Right cardiac atrium (tissue), 5 donors: ENCODE measurements around the gene PFKFB3. TPM values are rescaled to one million over a fixed set of nuclear protein-coding genes. Genes with fewer than 3 reads are reported as not detected.
"Not testable (repeated sequence)": the region's sequence is repeated elsewhere in the genome, so short reads cannot be mapped to it uniquely, and the experiment has no call there.

Experiments used
- ATAC-seq, 2 donors: fragments of 200-7000 bp; cut with Tn5 transposase; one replicate each; pipeline versions ENCODE4 v1.8.0 to v1.9.1; 2020; ENCODE audit warnings: moderate library complexity in 2 of 2, mild to moderate bottlenecking in 1 of 2
- DNase-seq, 3 donors: peaks; one replicate each; pipeline ENCODE4 v3.0.0-alpha.2; 2020
- H3K27ac ChIP-seq: one replicate; pipeline ENCODE4 v1.5.1; 2013; ENCODE audit warnings: mild to moderate bottlenecking, low read length, control low read depth, moderate library complexity
- H3K27me3 ChIP-seq: one replicate; pipeline ENCODE4 v1.6.1; 2013; ENCODE audit not compliant: control insufficient read depth, insufficient read depth
- H3K4me1 ChIP-seq: one replicate; pipeline ENCODE4 v1.6.1; 2013; ENCODE audit warnings: low read length; ENCODE audit not compliant: control insufficient read depth, insufficient read depth
- H3K4me3 ChIP-seq: one replicate; pipeline ENCODE4 v1.5.1; 2013; ENCODE audit warnings: low read length, control low read depth
- H3K9me3 ChIP-seq: one replicate; pipeline ENCODE4 v1.6.1; 2013; ENCODE audit warnings: low read length; ENCODE audit not compliant: control insufficient read depth
- WGBS: extraction: QIAGEN DNeasy Blood & Tissue Kit; methylation state at CpG from one replicate; pipeline ENCODE4 v1.1.7; 2013; 5-methylcytosine and 5-hydroxymethylcytosine counted together
- intact Hi-C, 4 donors: fragments of 100-400 bp; cut with DNase I; formaldehyde crosslinking; loops; one replicate each; pipeline versions ENCODE4 v1.11.0 to v1.14.0; 2022 to 2023
- polyA plus RNA-seq: library from polyadenylated mRNA; stranded (reverse); fragments of 200-250 nt; gene quantifications from one replicate; pipeline ENCODE4 v1.2.3, GENCODE V29; 2013
- total RNA-seq, 4 donors: library from RNA; stranded (reverse); fragmentation: NEBNext Ultra II Directional; extraction: Animal tissue kit (Norgen Biotek cat#: 25700); gene quantifications; one replicate each; pipeline ENCODE4 v1.2.1, GENCODE V29; 2021
- donor health status: healthy with polysubstance abuse.
- donor health status: DM: no; HTN: yes; CAD: no.
- donor health status: DM: no; HTN: no; CAD: no.
- donor health status: DM: no; HTN: yes; CAD: no; lungs with severe emphysema.
- donor health status: DM: yes; HTN: yes; CAD: no.

Gene PFKFB3
- total and polyA plus RNA-seq, 5 donors, result 10.5 to 15.1 (median 11.7) TPM

DNA sequence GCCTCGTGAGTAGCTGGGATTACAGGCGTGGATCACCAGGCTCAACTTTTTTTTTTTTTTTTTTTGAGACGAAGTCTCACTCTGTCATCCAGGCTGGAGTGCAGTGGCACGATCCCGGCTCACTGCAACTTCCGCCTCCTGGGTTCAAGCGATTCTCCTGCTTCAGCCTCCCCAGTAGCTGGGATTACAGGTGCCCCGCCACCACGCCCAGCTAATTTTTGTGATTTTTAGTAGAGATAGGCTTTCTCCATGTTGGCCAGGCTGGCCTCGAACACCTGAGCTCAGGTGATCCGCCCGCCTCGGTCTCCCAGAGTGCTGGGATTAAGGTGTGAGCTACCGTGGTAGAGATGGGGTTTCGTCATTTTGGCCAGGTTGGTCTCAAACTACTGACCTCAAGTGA lies 36.8 kb upstream of the PFKFB3 start:
- peaks cover 13% of the 10 kb centered on the region for H3K4me1 ChIP-seq
- ATAC-seq, DNase-seq, H3K27me3 ChIP-seq, intact Hi-C loops, H3K4me3 ChIP-seq, H3K27ac ChIP-seq, H3K9me3 ChIP-seq: not testable (repeated sequence)
- WGBS, result 88% methylated on average over 15 of the region's 15 CpGs

DNA sequence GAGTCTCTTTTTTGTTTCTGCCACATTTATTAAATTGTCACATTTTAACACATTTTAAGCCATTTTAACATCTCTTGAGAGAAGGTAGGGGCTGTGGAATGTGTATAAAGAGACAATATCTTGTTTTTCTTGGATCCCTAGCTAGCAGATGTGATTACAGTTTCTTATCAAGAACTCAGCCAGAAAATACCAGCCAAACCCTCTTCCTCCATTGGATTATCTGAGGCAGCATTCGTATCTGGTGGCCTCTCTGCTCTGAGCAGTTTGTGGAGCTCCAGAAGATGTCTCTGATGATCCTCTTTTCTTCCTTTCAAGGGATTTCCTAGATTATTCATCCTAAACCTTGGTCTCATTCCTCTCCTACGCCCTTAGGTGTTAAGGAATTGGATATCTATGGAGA lies 35.3 kb upstream of the PFKFB3 start:
- ATAC-seq (no peak), DNase-seq (no peak)
- Histone ChIP-seq H3K4me1 (peaks cover 15% of the 10 kb centered on the region), H3K27ac (no peak overlapping the region), H3K27me3 (no peaks in the 10 kb centered on the region), H3K4me3 (no peak overlapping the region), H3K9me3 (no peaks in the 10 kb centered on the region)
- WGBS, result 61% methylated on average over 2 of the region's 2 CpGs
- intact Hi-C loops, result no loop called here

DNA sequence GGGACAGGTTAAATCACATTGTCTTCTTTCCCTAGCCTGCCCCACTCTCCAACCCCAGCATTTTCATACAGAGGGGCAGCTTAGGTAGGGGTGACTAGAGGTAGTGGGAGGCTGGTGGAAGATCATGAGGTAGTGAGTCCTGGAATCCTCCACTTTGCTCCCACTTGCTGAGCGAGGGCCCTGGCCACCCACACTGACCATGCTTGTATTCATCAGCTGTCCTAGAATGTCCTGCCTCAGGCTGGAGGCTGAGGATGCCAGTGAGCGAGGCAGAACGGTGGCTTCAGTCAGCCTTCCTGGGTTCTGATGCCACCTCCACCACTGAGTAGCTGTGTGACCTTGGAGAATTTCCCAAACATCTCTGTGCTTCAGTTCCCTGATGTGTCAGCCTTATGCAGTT lies 34.6 kb upstream of the PFKFB3 start:
- DNase-seq (no peak), ATAC-seq (no peak)
- H3K27me3 ChIP-seq, result no peaks in the 10 kb centered on the region
- H3K4me1 ChIP-seq, result peaks cover 18% of the 10 kb centered on the region
- 70% methylated on average over 3 of the region's 3 CpGs for WGBS
- H3K9me3 ChIP-seq, result no peaks in the 10 kb centered on the region
- no peak overlapping the region for H3K4me3 ChIP-seq
- intact Hi-C loops, result no loop called here
- H3K27ac ChIP-seq, result no peak overlapping the region

DNA sequence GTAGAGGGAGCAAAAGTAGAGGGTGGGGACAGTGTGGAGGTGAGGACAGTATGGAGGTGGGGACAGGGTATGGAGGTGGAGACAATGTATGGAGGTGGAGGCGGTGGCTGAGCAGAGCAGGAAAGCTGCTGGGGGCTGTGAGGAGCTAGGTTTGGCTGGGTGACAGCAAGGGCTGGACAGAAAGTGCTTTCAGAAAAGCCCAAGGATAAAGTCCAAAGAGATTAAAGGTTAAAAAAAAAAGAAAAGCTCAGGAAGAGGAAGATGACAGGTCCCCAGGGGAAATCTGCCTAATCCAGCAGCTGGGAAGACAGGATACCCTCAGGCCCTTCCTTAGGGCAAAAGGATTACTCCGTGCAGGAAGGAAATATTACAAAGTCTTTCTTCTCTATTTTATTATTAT lies 32.1 kb upstream of the PFKFB3 start:
- no peak for DNase-seq
- intact Hi-C loops, result no loop called here
- peak in 1 of 2 donors; percentile 25 for ATAC-seq
- H3K9me3 ChIP-seq, result no peaks in the 10 kb centered on the region
- 45% methylated on average over 2 of the region's 2 CpGs for WGBS
- no peaks in the 10 kb centered on the region for H3K27me3 ChIP-seq
- H3K4me3 ChIP-seq, result no peak overlapping the region
- no peak overlapping the region for H3K27ac ChIP-seq
- peaks cover 26% of the 10 kb centered on the region for H3K4me1 ChIP-seq

DNA sequence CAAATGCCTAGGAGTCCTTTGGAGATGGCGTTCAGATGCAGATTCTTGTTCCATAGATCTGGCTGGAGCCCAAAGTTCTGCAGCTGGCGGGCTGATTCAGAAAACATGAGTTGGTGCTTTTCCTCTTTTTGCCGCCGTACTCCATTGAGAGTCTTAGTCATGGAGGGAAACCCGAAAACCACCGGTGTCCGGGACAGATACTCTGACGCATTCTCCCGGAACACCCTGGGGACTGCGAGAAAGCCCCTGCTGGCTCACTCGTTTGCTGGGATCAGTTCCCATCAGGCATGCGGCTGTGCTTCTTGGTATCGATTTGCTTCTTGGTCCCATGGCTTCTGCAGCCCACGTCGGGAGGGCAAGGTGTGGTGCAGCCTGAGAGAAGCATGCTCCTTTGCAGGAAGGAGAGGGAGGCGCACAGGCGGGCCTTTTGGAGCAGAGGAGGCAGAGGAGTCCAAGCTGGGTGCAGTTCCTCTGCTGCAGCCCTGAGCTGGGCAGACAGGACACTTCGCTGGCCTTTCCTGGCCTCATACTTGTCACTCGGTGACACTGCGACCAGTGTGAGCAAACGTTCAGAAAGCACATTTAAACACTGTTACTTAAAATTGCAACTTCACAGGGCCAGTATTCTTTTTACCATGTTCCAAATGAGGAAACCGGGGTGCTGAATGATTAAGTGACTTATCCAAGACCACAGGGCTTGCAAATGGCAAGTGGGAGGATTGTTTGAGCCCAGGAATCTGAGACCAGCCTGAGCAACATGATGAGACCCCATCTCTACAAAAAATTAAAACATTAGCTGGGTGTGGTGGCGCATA lies 30.6 kb upstream of the PFKFB3 start:
- ATAC-seq, result peak; percentile 38 to 76
- Histone ChIP-seq H3K4me1 (peaks cover 26% of the 10 kb centered on the region), H3K27ac (no peak overlapping the region), H3K4me3 (no peak overlapping the region), H3K9me3 (no peaks in the 10 kb centered on the region), H3K27me3 (no peaks in the 10 kb centered on the region)
- intact Hi-C loops, result no loop called here
- peak in 2 of 3 donors; percentile 76 to 77 for DNase-seq
- 36% methylated on average over 23 of the region's 23 CpGs for WGBS

DNA sequence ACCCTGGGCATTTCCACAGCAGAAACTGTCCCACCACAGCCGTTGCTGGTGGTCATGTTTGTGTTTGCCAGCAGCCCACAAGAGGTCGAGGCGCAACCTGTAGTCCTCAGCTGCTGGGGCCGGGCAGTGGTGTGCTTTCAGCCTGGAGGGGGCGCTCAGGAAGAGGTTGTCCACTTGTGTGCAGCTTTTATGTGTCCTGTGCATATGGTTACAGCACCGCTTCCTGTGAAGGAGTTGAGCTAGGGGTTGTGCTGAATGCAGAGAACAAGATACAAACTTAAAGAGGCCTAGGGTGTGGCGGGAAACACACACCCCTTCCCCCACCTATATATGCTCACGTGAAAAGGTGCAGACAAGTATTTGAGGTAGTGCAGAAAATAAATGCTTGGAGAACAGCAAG lies 29.5 kb upstream of the PFKFB3 start:
- intact Hi-C loops, result no loop called here
- no peaks in the 10 kb centered on the region for H3K9me3 ChIP-seq
- H3K27ac ChIP-seq, result no peak overlapping the region
- H3K27me3 ChIP-seq, result no peaks in the 10 kb centered on the region
- peaks cover 28% of the 10 kb centered on the region for H3K4me1 ChIP-seq
- ATAC-seq, result no peak
- 69% methylated on average over 8 of the region's 8 CpGs for WGBS
- H3K4me3 ChIP-seq, result no peak overlapping the region
- DNase-seq, result no peak

DNA sequence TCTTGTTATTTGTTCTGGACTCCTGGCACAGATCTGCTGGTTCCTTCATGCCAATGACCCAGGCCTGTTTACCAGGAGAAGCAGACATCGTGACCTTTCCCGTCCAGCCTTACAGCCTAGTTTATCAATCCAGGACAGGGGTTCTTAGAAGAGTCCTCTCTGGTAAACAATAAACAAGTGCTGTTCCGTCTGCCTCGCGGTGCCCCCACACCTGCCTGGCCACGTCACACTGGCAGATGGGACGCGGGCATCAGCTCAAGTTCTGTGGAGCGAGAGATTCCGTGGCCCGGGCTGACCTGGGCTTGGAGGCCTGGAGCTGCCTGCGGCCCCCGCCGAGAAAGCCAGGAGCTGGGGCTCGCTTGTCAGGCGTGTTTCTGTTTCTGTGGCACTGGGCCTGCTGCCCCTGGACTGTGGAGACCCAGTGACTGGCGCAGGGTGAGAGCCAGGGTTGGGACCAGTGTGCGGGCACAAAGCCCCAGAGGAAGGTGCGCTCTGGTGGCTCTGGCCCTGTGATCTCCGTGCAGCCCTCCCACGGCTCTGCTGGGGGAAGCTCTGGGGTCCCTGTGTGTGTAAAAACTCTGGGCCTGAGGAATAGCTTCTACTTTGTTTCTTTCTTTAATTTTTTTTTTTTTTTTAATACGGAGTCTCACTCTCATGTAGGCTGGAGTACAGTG lies 28.4 kb upstream of the PFKFB3 start:
- 87% methylated on average over 22 of the region's 22 CpGs for WGBS
- DNase-seq (no peak), ATAC-seq (no peak)
- Histone ChIP-seq H3K4me1 (peaks cover 35% of the 10 kb centered on the region), H3K27me3 (no peaks in the 10 kb centered on the region), H3K9me3 (no peaks in the 10 kb centered on the region), H3K4me3 (no peak overlapping the region), H3K27ac (peak overlapping the region; percentile 33)
- intact Hi-C loops, result no loop called here

DNA sequence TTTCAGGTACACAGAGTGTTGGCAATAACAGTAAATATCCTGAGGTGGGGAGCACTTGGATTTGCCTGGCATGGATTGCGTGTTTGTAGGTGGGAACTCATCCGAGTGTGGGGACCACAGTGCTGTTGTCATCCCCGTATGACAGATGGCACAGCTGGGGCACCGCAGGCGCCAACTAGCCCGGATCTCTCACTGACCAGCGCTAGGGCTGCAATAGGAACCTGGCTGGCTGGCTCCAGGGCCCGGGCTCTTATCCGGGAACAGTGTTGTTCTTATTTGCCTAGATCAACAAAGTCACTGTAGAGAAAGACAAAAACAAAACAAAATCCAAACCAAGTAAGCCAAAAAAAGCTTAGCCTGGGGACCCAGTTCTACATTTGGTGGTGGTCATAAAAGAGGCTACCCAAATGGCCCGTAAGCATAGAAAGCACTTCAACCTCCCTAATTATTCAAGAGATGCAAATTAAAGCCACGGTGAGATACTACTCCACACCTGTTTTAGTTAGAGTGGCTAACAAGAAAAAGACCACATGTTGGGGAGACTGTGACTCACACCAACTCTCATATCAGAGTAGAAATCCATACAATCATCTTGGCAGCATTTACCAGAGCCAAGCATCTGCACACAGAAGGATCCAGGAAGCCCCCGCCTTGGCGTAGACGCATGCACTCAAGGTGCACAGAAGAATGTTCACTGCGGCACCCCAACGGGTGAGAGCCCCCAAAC lies 27.2 kb upstream of the PFKFB3 start:
- no peak for ATAC-seq
- intact Hi-C loops, result no loop called here
- peak in 1 of 3 donors; percentile 58 for DNase-seq
- Histone ChIP-seq H3K9me3 (no peaks in the 10 kb centered on the region), H3K4me3 (no peak overlapping the region), H3K27ac (no peak overlapping the region), H3K4me1 (peaks cover 32% of the 10 kb centered on the region), H3K27me3 (no peaks in the 10 kb centered on the region)
- WGBS, result 83% methylated on average over 16 of the region's 16 CpGs

DNA sequence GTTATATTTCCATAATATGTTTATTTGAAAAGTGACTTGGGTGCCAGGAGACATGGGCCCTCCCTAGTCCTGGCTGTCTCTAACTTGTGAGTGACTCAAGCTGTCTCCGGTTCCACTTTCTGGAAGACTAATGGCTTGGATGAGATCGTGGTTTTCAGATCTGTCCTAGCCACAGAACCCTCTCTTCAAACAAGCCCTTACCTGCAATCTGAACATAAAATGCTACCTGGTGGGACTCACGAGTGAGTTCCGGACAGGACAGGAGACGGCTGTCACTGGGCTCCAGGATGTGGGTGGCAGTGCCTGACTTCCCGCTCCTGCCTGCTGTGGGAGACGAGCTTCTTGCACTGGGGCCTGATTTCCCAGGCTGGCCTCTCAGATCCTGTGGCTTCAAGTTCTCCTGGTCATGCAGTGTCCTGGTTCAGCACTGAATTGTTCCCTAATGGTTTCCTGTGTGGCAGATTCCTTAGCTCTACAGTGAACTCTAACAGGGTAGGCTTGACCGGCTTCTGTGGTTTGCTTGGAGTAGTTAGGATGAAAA lies 26.0 kb upstream of the PFKFB3 start:
- H3K9me3 ChIP-seq, result no peaks in the 10 kb centered on the region
- H3K27me3 ChIP-seq, result no peaks in the 10 kb centered on the region
- intact Hi-C loops, result no loop called here
- no peak overlapping the region for H3K4me3 ChIP-seq
- WGBS, result 70% methylated on average over 8 of the region's 8 CpGs
- DNase-seq, result no peak
- H3K27ac ChIP-seq, result no peak overlapping the region
- peaks cover 32% of the 10 kb centered on the region for H3K4me1 ChIP-seq
- ATAC-seq, result peak in 1 of 2 donors; percentile 3

DNA sequence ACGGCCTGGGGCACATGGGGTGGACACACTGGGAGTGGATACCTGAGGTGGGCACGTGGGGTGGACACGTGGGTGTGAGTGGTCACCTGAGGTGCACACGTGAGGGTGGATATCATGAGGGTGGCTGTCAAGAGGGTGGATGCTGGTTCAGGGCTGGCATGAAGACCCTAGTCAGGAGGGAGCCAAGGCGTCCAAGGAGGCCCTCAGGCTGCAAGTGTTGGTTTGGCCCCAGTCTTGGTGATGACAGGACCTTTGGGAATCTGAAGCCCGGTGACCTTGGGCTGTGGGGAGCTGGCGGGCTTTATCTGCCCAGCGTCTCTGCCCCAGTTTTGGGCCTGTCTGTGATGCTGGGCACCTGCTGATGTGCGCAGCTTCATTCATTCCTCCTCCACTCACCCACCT lies 24.9 kb upstream of the PFKFB3 start:
- H3K4me3 ChIP-seq, result no peak overlapping the region
- no peak overlapping the region for H3K27ac ChIP-seq
- WGBS, result 60% methylated on average over 9 of the region's 9 CpGs
- peaks cover 28% of the 10 kb centered on the region for H3K4me1 ChIP-seq
- peak; percentile 71 to 72 for ATAC-seq
- intact Hi-C loops, result no loop called here
- DNase-seq, result peak in 2 of 3 donors; percentile 72 to 80
- H3K9me3 ChIP-seq, result no peaks in the 10 kb centered on the region
- no peaks in the 10 kb centered on the region for H3K27me3 ChIP-seq

DNA sequence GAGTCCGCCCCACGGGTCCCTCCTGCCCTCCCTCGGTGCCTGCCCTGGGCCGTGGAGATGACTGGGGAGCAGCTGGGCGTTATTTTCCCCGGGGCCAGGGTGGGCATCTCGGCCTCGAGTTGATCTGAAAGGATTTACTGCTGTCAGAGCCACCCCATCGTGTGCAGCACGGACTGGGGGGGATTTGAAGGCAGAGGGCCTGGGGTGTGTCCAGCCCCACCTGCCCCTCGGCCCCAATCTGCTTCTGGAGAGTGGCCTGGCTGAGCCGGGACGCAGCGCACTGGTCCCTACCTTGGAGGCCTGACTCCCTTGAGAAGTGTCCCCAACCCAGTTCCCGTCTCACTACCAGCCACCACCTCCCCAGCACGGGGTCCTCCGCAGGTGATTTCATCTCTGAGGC lies 24.2 kb upstream of the PFKFB3 start:
- H3K27me3 ChIP-seq, result no peaks in the 10 kb centered on the region
- H3K4me3 ChIP-seq, result no peak overlapping the region
- no peak for ATAC-seq
- no peak for DNase-seq
- 59% methylated on average over 17 of the region's 17 CpGs for WGBS
- peaks cover 22% of the 10 kb centered on the region for H3K4me1 ChIP-seq
- no peaks in the 10 kb centered on the region for H3K9me3 ChIP-seq
- H3K27ac ChIP-seq, result no peak overlapping the region
- intact Hi-C loops, result no loop called here
